ENCODE data around the gene TBCK. TPM values are rescaled to one million over a fixed set of nuclear protein-coding genes. Genes with fewer than 3 reads are reported as not detected.

Gene TBCK
- total and polyA plus RNA-seq, 2 of the 8 experiments (the other 6 are each of a cell fraction or from before 2014, with no cell fraction given) = 10.2 to 18.7 TPM

- TF ChIP-seq USF2 (IDR thresholded peaks at IDR 0.05; ENCODE audit: low read length) = no peak
- TF ChIP-seq YY1 (IDR thresholded peaks at IDR 0.05; ENCODE audit: low read depth, low read length) = no peak
- no peak for TF ChIP-seq SP1 (IDR thresholded peaks at IDR 0.05; ENCODE audit: low read depth, low read length)
- no peak for TF ChIP-seq KDM1A (IDR thresholded peaks at IDR 0.05; ENCODE audit: borderline replicate concordance, low read length)
- TF ChIP-seq HDAC6 (IDR thresholded peaks at IDR 0.05; ENCODE audit: low read depth, low read length) = no peak
- no peak for TF ChIP-seq BACH1 (IDR thresholded peaks at IDR 0.05; ENCODE audit: low read length)
- no peak for TF ChIP-seq SIRT6 (IDR thresholded peaks at IDR 0.05; ENCODE audit: low read length)
- no peak for TF ChIP-seq KDM4A (IDR thresholded peaks at IDR 0.05; ENCODE audit: low read depth, low read length, severe bottlenecking)
- no peak for TF ChIP-seq GABPA (IDR thresholded peaks at IDR 0.05; ENCODE audit: borderline replicate concordance, insufficient read depth, low read length)
- TF ChIP-seq CBX5 (IDR thresholded peaks at IDR 0.05; ENCODE audit: low read depth, low read length) = no peak
- no peak for TF ChIP-seq BCL11A (IDR thresholded peaks at IDR 0.05; ENCODE audit: low read depth in 2 of 2, low read length in 2 of 2)
These were observed 12.3 kb downstream of the TBCK start (continued) for GRCh38 chr4:106303548-106304281.
